Aorta (tissue), 5 donors: ENCODE measurements around the gene TM2D1. TPM values are rescaled to one million over a fixed set of nuclear protein-coding genes. Genes with fewer than 3 reads are reported as not detected.

Experiments used
- ATAC-seq: fragments of 200-7000 bp; cut with Tn5 transposase; one replicate; pipeline ENCODE4 v1.9.1; 2022; ENCODE audit warnings: moderate library complexity; ENCODE audit not compliant: low FRiP score
- DNase-seq, 2 donors: peaks; one replicate each; pipeline ENCODE4 v3.0.0-alpha.2; 2020
- H3K27ac ChIP-seq, 2 donors: one replicate each; pipeline ENCODE4 v1.5.1; 2013; ENCODE audit warnings: low read length in 2 of 2, mild to moderate bottlenecking in 2 of 2, moderate library complexity in 2 of 2, control low read depth in 1 of 2, inconsistent platforms in 1 of 2, low read depth in 1 of 2
- H3K27me3 ChIP-seq, 2 donors: one replicate each; pipeline ENCODE4 v1.6.1; 2013; ENCODE audit warnings: control low read depth in 1 of 2, low read length in 1 of 2, mild to moderate bottlenecking in 1 of 2, moderate library complexity in 1 of 2; ENCODE audit not compliant: insufficient read depth in 2 of 2, control insufficient read depth in 1 of 2
- H3K36me3 ChIP-seq, 2 donors: one replicate each; pipeline ENCODE4 v1.6.1; 2013; ENCODE audit warnings: control low read depth in 1 of 2, low read length in 1 of 2, mild to moderate bottlenecking in 1 of 2; ENCODE audit not compliant: insufficient read depth in 2 of 2, control insufficient read depth in 1 of 2
- H3K4me1 ChIP-seq, 2 donors: one replicate each; pipeline ENCODE4 v1.6.1; 2013; ENCODE audit warnings: low read length in 2 of 2, control low read depth in 1 of 2, mild to moderate bottlenecking in 1 of 2, moderate library complexity in 1 of 2; ENCODE audit not compliant: insufficient read depth in 2 of 2, control insufficient read depth in 1 of 2
- H3K4me3 ChIP-seq, 2 donors: one replicate each; pipeline ENCODE4 v1.5.1; 2013; ENCODE audit warnings: low read length in 2 of 2, control low read depth in 1 of 2, mild to moderate bottlenecking in 1 of 2
- H3K9me3 ChIP-seq: one replicate; pipeline ENCODE4 v1.6.1; 2013; ENCODE audit warnings: mild to moderate bottlenecking, low read length; ENCODE audit not compliant: control insufficient read depth
- WGBS, 2 donors: extraction: QIAGEN DNeasy Blood & Tissue Kit; methylation state at CpG; one replicate each; pipeline ENCODE4 v1.1.7; 2013; 5-methylcytosine and 5-hydroxymethylcytosine counted together
- intact Hi-C, 2 donors: fragments of 100-400 bp; cut with DNase I; formaldehyde crosslinking; loops; one replicate each; pipeline versions ENCODE4 v1.14.2 to v1.15.0; 2022
- polyA plus RNA-seq, 2 donors: library from polyadenylated mRNA; stranded (reverse); fragments of 200-250 nt; gene quantifications; one replicate each; pipeline ENCODE4 v1.2.3, GENCODE V29; 2013
- total RNA-seq, 2 donors: library from RNA; stranded (reverse); fragmentation: NEBNext Ultra II Directional; extraction: Animal tissue kit (Norgen Biotek cat#: 25700); gene quantifications; one replicate each; pipeline ENCODE4 v1.2.1, GENCODE V29; 2021
- donor health status: healthy with polysubstance abuse.
- donor health status: Bipolar disorder and iron deficiency.
- donor health status: DM: no; HTN: no; CAD: no.
- donor health status: DM: no; HTN: no; CAD: no.
- donor health status: DM: yes; HTN: yes; CAD: no.

TM2D1 gene
- total and polyA plus RNA-seq, 4 donors: 34.8 to 64.5 (median 57.4) TPM

DNA sequence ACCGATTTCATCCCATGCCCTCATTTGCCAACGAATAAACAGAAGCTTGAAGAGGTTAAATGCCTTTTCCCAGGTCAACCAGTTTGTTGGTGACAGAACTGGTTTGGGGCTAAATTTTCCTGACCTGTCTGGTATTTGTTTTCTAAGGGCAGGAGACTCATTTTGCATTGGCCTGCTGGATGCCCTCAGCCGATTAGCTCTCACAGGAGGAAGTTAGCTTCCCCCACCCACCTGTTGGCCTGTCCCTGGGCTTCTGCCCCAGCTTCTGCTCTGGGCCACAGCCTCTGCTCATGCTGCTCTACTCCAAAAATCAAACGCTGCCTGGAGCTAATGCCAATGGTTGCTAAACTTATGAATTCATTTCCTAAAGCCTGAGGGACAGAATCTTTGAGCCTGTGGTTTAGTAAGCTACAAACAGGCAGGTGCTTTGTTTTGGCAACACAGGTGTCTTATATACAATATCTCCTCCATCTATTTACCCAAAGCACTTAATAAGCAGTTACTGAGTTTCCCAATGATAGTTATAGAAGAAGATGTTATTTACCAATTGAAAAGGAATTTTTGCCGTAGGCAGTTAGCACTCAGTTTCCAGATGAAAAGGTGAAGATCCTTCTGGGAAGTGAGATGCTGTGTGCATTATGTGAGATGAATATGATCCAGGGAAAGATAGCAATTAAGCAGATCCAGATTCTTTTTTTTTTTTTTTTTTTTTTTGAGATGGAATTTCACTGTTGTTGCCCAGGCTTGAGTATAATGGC is 82.3 kb downstream of the TM2D1 start:
- intact Hi-C loops: loop anchor here (5.0 to 10.0 kb wide), 4 partner anchors 202 to 670 kb away; no protein-coding TSS in a partner anchor
- H3K4me1 ChIP-seq: peaks cover 5 to 17% of the 10 kb centered on the region in 2 donors
- WGBS, 2 donors: 38 to 41% methylated on average over 5 of the region's 5 CpGs

DNA sequence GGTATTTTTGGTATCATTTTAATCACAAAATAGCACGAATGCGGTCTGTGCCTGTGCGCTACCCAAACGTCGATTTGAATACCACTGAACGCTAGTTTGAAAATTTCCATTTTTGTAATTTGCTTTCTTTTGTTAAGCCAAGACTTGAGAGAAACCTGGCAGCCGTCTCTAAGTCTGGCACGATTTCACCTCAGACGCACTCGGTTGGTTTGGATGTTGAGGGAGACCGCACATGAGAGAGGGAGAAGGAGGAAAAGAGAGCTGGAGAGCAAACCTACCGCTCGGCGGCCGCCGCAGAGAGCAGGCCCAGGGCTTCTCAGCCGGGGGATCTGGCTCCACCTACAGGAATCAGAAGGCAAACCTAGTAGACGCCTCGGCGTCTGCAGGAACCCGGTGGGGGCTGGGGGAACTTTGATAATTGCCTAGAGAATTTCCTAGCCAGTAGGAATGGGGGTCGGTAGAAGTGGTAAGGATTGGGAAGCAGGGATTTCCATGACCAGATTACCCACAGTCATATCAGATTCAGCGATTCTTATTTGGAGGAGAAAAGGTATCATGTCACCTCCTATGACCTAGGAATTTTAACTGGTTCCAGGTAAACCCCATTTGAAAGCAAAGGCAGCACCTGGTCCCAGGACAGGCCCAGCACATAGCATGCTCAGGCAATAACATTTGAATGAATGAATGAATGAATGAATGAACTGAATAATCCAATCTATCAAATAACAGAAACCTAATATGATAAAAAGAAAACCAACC is 83.2 kb downstream of the TM2D1 start:
- no peak overlapping the region for H3K4me3 ChIP-seq
- H3K36me3 ChIP-seq: no peaks in the 10 kb centered on the region
- peaks cover 5 to 17% of the 10 kb centered on the region in 2 donors for H3K4me1 ChIP-seq
- intact Hi-C loops: loop anchor here (5.0 to 10.0 kb wide), 4 partner anchors 203 to 669 kb away; no protein-coding TSS in a partner anchor
- peak; percentile 87 to 93 for DNase-seq
- H3K27me3 ChIP-seq: no peaks in the 10 kb centered on the region
- 1 to 2% methylated on average over 23 of the region's 23 CpGs for WGBS, 2 donors
- peak; percentile 91 for ATAC-seq
- H3K27ac ChIP-seq: peak overlapping the region; percentile 76 to 98
- no peaks in the 10 kb centered on the region for H3K9me3 ChIP-seq

More for the DNA sequence above, 82.3 kb downstream of the TM2D1 start:
- no peak overlapping the region for H3K4me3 ChIP-seq
- H3K9me3 ChIP-seq: no peaks in the 10 kb centered on the region
- DNase-seq (no peak), ATAC-seq (no peak)
- H3K27ac ChIP-seq: peak overlapping the region; percentile 76 to 96
- no peaks in the 10 kb centered on the region for H3K36me3 ChIP-seq
- H3K27me3 ChIP-seq: no peaks in the 10 kb centered on the region

DNA sequence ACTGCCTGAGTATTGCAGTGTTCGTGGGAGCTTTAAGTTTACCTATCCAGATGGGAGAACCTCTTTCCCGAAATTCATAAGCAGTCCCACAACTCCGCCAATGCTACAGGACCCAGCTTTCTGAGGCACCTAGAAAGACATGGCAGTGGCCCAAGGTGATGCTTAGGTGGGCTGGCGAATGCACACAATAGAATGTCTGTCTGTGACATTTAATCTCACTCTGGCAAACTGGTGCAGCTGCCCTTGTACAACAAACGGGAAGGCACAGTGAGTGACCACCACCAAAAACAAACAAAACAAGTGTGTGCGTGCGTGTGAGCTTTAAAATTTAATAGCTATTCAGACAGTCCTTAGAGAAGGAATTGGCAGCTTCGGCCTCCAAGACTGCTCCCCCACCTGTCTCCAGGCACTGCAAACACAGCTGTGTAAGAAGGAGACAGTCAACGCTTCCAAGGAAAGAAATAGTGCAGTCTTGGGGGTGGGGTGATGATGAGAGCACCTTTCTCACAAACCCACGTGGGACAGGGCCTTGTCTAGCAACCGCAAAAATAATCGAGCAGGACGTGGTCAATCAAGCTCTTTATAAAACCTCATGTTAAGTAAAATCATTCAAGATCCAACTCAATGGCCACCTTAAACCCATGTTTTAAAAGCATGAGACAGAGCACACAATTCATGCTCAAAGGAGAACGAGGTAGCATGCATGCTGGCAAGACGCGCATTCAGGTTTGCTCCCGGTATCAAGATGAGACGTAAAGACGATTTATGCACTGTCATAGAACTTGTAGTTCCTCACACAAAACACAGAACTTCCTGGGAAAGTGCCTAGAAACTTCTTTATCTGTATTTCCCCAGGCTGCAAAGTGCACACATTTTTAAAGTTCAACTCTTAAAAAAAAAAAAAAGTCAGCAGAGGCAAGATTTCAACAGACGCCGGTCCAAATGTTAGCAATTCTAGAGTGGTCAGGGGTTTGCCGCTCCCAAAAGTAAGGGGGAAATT is 84.1 kb downstream of the TM2D1 start:
- ATAC-seq (peak; percentile 6), DNase-seq (no peak)
- H3K27ac ChIP-seq: peak overlapping the region; percentile 98
- no peaks in the 10 kb centered on the region for H3K27me3 ChIP-seq
- H3K9me3 ChIP-seq: no peaks in the 10 kb centered on the region
- no peaks in the 10 kb centered on the region for H3K36me3 ChIP-seq
- no peak overlapping the region for H3K4me3 ChIP-seq
- intact Hi-C loops: loop anchor here (5.0 to 10.0 kb wide), 4 partner anchors 204 to 669 kb away; no protein-coding TSS in a partner anchor
- peaks cover 5 to 17% of the 10 kb centered on the region in 2 donors for H3K4me1 ChIP-seq
- 22 to 28% methylated on average over 22 of the region's 22 CpGs for WGBS, 2 donors

DNA sequence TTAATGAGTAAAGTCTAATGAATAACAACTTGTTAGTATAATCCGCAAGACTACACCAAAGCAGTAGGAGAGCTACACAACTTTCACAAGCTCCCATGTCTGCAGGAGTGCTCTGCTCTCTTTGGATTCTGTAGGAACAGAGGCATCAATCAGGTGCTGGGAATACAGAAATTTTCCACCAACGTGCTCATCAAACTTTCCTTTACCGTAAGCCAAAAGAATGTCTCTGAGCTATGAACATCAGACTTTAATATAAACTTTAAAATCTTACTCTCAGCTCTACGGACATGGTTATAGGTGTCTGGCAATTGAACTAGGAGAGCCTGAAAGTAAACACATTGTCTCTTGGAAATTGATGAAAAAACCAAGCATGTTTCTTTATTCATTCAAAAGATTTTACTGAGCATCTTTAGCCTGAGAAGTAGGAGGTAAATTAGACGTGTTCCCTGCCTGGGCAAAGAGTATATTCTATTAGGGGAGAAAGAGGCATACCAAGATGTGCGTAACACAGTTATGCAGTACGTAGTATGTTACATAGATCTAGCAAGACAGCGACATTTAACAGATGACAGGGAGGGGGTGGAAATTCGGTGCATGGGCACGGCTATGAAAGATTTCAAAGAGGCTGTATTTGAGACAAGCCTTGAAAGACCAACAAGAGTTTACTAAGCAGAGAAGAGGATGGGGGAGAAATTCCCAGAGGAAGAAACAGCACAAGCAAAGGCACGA is 85.2 kb downstream of the TM2D1 start:
- DNase-seq (no peak), ATAC-seq (no peak)
- Histone ChIP-seq H3K27me3 (no peaks in the 10 kb centered on the region), H3K27ac (peak overlapping the region; percentile 98), H3K4me1 (peaks cover 5 to 17% of the 10 kb centered on the region in 2 donors), H3K36me3 (no peaks in the 10 kb centered on the region), H3K9me3 (no peaks in the 10 kb centered on the region), H3K4me3 (no peak overlapping the region)
- WGBS, 2 donors: 73 to 79% methylated on average over 11 of the region's 11 CpGs
- intact Hi-C loops: loop anchor here (5.0 to 10.0 kb wide), 4 partner anchors 205 to 667 kb away; no protein-coding TSS in a partner anchor

DNA sequence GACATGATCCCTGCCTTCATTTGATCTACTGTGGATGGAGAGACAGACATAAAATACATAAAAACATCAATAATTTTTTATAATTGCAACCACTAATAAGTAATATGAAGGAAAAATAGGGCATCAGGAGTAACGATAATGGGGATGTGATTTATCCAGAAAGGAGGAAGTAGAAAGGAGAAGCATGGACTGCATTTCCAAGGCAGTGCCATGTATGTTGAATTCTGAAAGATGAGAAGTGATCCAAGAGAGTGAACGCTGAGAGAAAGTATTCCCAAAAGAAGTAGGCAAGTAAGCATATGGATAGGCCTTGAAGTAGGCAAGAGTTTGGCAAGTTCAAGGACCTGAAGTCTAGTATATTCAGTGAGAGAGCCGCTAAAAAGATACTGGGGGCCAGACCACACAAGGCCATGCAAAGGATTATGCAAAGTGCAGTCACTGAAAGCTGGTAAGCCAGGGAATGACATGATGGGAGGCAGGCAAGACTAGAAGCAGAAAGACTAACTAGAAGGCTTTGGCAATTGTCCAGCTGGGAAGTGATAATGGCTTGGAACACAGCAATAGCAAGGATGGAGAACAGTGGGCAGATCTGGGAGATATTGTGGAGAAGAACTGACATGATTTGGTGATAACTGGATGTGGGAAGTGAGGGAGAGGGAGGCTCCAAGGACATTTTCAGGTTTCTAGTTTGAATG is 85.9 kb downstream of the TM2D1 start:
- Histone ChIP-seq H3K27me3 (no peaks in the 10 kb centered on the region), H3K4me3 (no peak overlapping the region), H3K4me1 (peaks cover 5 to 17% of the 10 kb centered on the region in 2 donors), H3K36me3 (no peaks in the 10 kb centered on the region), H3K9me3 (no peaks in the 10 kb centered on the region), H3K27ac (peak overlapping the region; percentile 94 to 98)
- DNase-seq: no peak
- intact Hi-C loops: no loop called here
- 64 to 71% methylated on average over 3 of the region's 3 CpGs for WGBS, 2 donors
- ATAC-seq: no peak

DNA sequence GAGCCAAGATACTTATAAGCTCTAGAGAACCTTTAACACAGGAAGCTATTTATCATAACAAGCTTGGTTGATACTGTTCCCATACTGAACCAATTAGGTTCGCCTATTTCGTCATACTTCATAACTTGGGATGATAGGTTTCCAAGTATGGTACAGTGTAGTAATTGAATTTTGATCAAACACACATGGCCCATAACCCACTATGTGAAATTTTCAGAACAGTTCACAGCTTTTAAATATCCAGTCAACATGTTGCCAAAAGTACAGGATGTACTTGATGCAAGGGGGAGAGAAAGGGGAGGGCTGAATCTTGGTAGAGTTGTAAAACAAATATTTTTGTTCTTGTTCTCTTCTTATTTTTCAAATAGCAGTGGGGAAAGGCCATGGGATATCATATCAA is 86.6 kb downstream of the TM2D1 start:
- H3K27ac ChIP-seq: peak overlapping the region in 1 of 2 donors; percentile 74
- ATAC-seq: peak; percentile 84
- peaks cover 5 to 17% of the 10 kb centered on the region in 2 donors for H3K4me1 ChIP-seq
- no peak for DNase-seq
- H3K9me3 ChIP-seq: no peaks in the 10 kb centered on the region
- H3K36me3 ChIP-seq: no peaks in the 10 kb centered on the region
- 3 to 10% methylated on average over 2 of the region's 2 CpGs for WGBS, 2 donors
- H3K27me3 ChIP-seq: no peaks in the 10 kb centered on the region
- no peak overlapping the region for H3K4me3 ChIP-seq
- intact Hi-C loops: no loop called here

DNA sequence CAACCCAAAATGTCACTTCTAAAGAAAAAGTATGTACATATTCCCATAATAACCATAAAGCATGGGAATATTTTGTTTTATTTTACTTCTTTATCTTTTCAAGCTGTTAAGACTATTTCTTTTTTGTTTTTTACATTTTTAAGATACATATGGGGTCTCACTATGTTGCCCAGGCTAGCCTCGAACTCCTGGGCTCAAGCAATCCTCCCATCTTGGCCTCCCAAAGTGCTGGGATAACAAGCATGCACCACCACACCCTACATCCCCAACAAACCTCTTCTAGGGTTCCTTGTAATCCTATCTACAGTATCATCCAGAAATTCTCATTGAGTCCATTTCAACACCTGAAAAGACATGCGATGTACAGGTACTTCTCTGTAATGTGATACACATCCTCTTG is 87.5 kb downstream of the TM2D1 start:
- H3K4me1 ChIP-seq: peaks cover 5 to 17% of the 10 kb centered on the region in 2 donors
- H3K36me3 ChIP-seq: no peaks in the 10 kb centered on the region
- peak overlapping the region; percentile 74 to 79 for H3K27ac ChIP-seq
- no peak for ATAC-seq
- intact Hi-C loops: no loop called here
- WGBS, 2 donors: 91 to 96% methylated on average over 2 of the region's 2 CpGs
- DNase-seq: no peak
- no peaks in the 10 kb centered on the region for H3K27me3 ChIP-seq
- H3K9me3 ChIP-seq: no peaks in the 10 kb centered on the region
- no peak overlapping the region for H3K4me3 ChIP-seq
